ENCODE measurements around the gene MED12.

MED12 gene

GRCh38 chrX:71107245-71107644 is 11.2 kb upstream of the MED12 start:
- no peak for DNase-seq (ENCODE audit: low spot score)

GRCh38 chrX:71107762-71108360 is 10.5 kb upstream of the MED12 start:
- DNase-seq (ENCODE audit: low spot score): no peak

GRCh38 chrX:71109051-71109450 is 9.3 kb upstream of the MED12 start:
- no peak for DNase-seq (ENCODE audit: low spot score)

GRCh38 chrX:71111141-71111843 is 7.1 kb upstream of the MED12 start, which contains the start of gene IL2RG:
Gene IL2RG, minus strand, starts transcription at chrX:71111577. Its CDS starts 38 bp downstream, at chrX:71111539.
- no peak for DNase-seq (ENCODE audit: low spot score)

GRCh38 chrX:71111921-71112431 is 6.4 kb upstream of the MED12 start:
- no peak for DNase-seq (ENCODE audit: low spot score)

- DNase-seq (ENCODE audit: low spot score): no peak
Measured at GRCh38 chrX:71117358-71117757, 1.0 kb upstream of the MED12 start.

GRCh38 chrX:71118985-71119535 is 664 bp downstream of the MED12 start:
- DNase-seq (ENCODE audit: low spot score): peak; percentile 16

- no peak for DNase-seq (ENCODE audit: low spot score)
Measured at GRCh38 chrX:71128166-71128833, 9.9 kb downstream of the MED12 start.

GRCh38 chrX:71128915-71129765 is 10.7 kb downstream of the MED12 start:
- peak; percentile 78 for DNase-seq (ENCODE audit: low spot score)

GRCh38 chrX:71131510-71131909 is 13.1 kb downstream of the MED12 start:
- DNase-seq (ENCODE audit: low spot score): no peak

GRCh38 chrX:71140440-71140839 is 22.0 kb downstream of the MED12 start:
- DNase-seq (ENCODE audit: low spot score): no peak

- peak; percentile 64 for DNase-seq (ENCODE audit: low spot score)
Measured at GRCh38 chrX:71143508-71143907, 25.1 kb downstream of the MED12 start.

GRCh38 chrX:71144651-71145050 is 26.3 kb downstream of the MED12 start, which contains the start of gene NLGN3:
Gene NLGN3, plus strand, starts transcription at chrX:71144841. Its CDS starts 2,909 bp downstream, at chrX:71147750.
- peak; percentile 43 for DNase-seq (ENCODE audit: low spot score)

GRCh38 chrX:71147496-71148277 is 29.3 kb downstream of the MED12 start:
- peak; percentile 49 for DNase-seq (ENCODE audit: low spot score)

GRCh38 chrX:71148278-71148663 is 29.9 kb downstream of the MED12 start:
- DNase-seq (ENCODE audit: low spot score): no peak

GRCh38 chrX:71151366-71151765 is 33.0 kb downstream of the MED12 start:
- DNase-seq (ENCODE audit: low spot score): no peak

- DNase-seq (ENCODE audit: low spot score): no peak
Measured at GRCh38 chrX:71154196-71154595, 35.8 kb downstream of the MED12 start.

GRCh38 chrX:71154641-71155040 is 36.2 kb downstream of the MED12 start:
- DNase-seq (ENCODE audit: low spot score): no peak

GRCh38 chrX:71158603-71159002 is 40.2 kb downstream of the MED12 start:
- DNase-seq (ENCODE audit: low spot score): no peak

GRCh38 chrX:71159335-71159734 is 40.9 kb downstream of the MED12 start:
- no peak for DNase-seq (ENCODE audit: low spot score)

GRCh38 chrX:71160475-71160874 is 42.1 kb downstream of the MED12 start:
- no peak for DNase-seq (ENCODE audit: low spot score)
